Stimulated activated CD4-positive, alpha-beta T cell treated with anti-CD3 and anti-CD28 coated beads, Interleukin-2, amount 100 ng/mL, for 24 hours (primary cell): ENCODE data around the gene KIF2C.
A peak's percentile ranks its signal among the peaks of the same experiment; 100 is the strongest.
"Not testable (repeated sequence)": the region's sequence is repeated elsewhere in the genome, so short reads cannot be mapped to it uniquely, and the experiment has no call there.

Experiments
- DNase-seq, 2 donors: peaks; one replicate each; pipeline ENCODE4 v3.0.0-alpha.2; 2020

KIF2C gene

GRCh38 chr1:44739307-44740178 is at the start of gene KIF2C:
KIF2C (plus strand) TSS chr1:44739837; CDS start chr1:44739933, 96 bp downstream.
- peak; percentile 98 to 99 for DNase-seq

- no peak for DNase-seq
These were observed 46.5 kb upstream of the KIF2C start for GRCh38 chr1:44693159-44693558.

GRCh38 chr1:44693900-44694299 is 45.7 kb upstream of the KIF2C start:
- DNase-seq, result no peak

- DNase-seq, result no peak
These were observed 44.7 kb upstream of the KIF2C start for GRCh38 chr1:44694863-44695478.

- no peak for DNase-seq
These were observed 44.0 kb upstream of the KIF2C start for GRCh38 chr1:44695671-44696070.

GRCh38 chr1:44696101-44696500 is 43.5 kb upstream of the KIF2C start:
- no peak for DNase-seq

GRCh38 chr1:44696789-44697345 is 42.8 kb upstream of the KIF2C start:
- peak; percentile 27 to 31 for DNase-seq

GRCh38 chr1:44698138-44698537 is 41.5 kb upstream of the KIF2C start:
- no peak for DNase-seq

GRCh38 chr1:44699375-44699774 is 40.3 kb upstream of the KIF2C start:
- not testable (repeated sequence) for DNase-seq

- no peak for DNase-seq
These were observed 39.1 kb upstream of the KIF2C start for GRCh38 chr1:44700573-44700972.

- DNase-seq, result no peak
These were observed 38.5 kb upstream of the KIF2C start for GRCh38 chr1:44701141-44701573.

GRCh38 chr1:44705470-44705869 is 34.2 kb upstream of the KIF2C start:
- no peak for DNase-seq

- DNase-seq, result no peak
These were observed 33.7 kb upstream of the KIF2C start for GRCh38 chr1:44705938-44706337.

- DNase-seq, result no peak
These were observed 32.3 kb upstream of the KIF2C start for GRCh38 chr1:44707112-44707881.

GRCh38 chr1:44707959-44708831 is 31.4 kb upstream of the KIF2C start:
- peak in 1 of 2 donors; percentile 40 for DNase-seq

- DNase-seq, result no peak
These were observed 26.3 kb upstream of the KIF2C start for GRCh38 chr1:44713321-44713781.

- DNase-seq, result no peak
These were observed 25.1 kb upstream of the KIF2C start for GRCh38 chr1:44714532-44714931.

GRCh38 chr1:44714944-44715571 is 24.6 kb upstream of the KIF2C start:
- DNase-seq, result peak; percentile 62 to 67

- no peak for DNase-seq
These were observed 22.5 kb upstream of the KIF2C start for GRCh38 chr1:44717156-44717555.

- DNase-seq, result no peak
These were observed 22.0 kb upstream of the KIF2C start for GRCh38 chr1:44717653-44718052.

- no peak for DNase-seq
These were observed 21.5 kb upstream of the KIF2C start for GRCh38 chr1:44718091-44718490.
